ENCODE results near the gene GPC6. TPM values are rescaled to one million over a fixed set of nuclear protein-coding genes. Genes with fewer than 3 reads are reported as not detected.
A peak's percentile ranks its signal among the peaks of the same experiment; 100 is the strongest.

The GPC6 gene
- total and polyA plus RNA-seq, 9 of the 15 experiments (the other 6 are each of a cell fraction or from before 2014, with no cell fraction given), result under 0.01 to 0.20 (median 0.01) TPM; not detected in 4

GRCh38 chr13:93296584-93296983 lies 70.0 kb downstream of the GPC6 start:
- CTCF ChIA-PET (ENCODE audit: low intra/inter-chr PET ratio), result no interaction called here
- POLR2A ChIA-PET, result interaction anchor here (0.6 to 1.9 kb wide), 6 partner anchors 10 to 23 kb away, joined by 3 to 10 read pairs (median 5); no protein-coding TSS in a partner anchor

DNA sequence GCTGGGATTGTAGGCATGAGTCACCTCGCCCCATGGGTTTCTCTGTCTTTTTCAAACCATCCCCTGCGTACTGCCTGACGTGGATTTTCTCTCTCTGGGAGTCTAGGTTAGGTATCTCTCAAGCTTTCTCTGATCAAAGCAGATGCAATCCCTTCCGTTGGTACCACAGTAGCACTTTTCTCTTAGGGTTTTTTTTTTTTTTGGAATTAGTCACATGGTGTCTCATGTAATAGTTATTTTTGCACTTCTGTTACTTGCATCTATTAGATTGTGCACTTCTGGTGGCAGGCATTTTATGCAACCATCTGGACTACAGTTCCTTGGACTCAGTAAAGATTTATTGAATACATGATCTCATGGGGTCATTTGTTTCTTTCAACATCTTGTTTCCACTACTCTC lies 72.1 kb downstream of the GPC6 start:
- POLR2A ChIA-PET, result no interaction called here
- H3K36me3 ChIP-seq (ENCODE audit: control insufficient read depth, insufficient read depth, low read length), result no peaks in the 10 kb centered on the region
- CTCF ChIA-PET (ENCODE audit: low intra/inter-chr PET ratio), result no interaction called here
- peaks cover 2 to 5% of the 10 kb centered on the region in 2 experiments; a peak in 2 of 5 replicates for H3K27me3 ChIP-seq (ENCODE audit: control insufficient read depth in 2 of 2, insufficient read depth in 2 of 2, low read length in 2 of 2)
- FAIRE-seq (no peak), ATAC-seq (peak; percentile 5; the same call in 1 of the 3 replicates), DNase-seq (ENCODE audit: extremely low read depth in 1 of 4, low spot score in 3 of 4) (no peak)
- intact Hi-C loops (cut with micrococcal nuclease), result no loop called here
- H3K9ac ChIP-seq (ENCODE audit: insufficient read depth in 1 of 2, low read depth in 2 of 2, low read length in 2 of 2), result no peak overlapping the region
- 2% methylated on average over 4 of the region's 4 CpGs for WGBS (ENCODE audit: insufficient coverage, low coverage, missing lambda C conversion rate)
- no peaks in the 10 kb centered on the region for H3K4me1 ChIP-seq (replicated peaks in 1 of 2; ENCODE audit: control insufficient read depth in 2 of 2, insufficient read depth in 2 of 2, low read length in 2 of 2)
- H3K9me1 ChIP-seq (ENCODE audit: control insufficient read depth, insufficient read depth, low read length), result no peaks in the 10 kb centered on the region
- in situ Hi-C loops (cut with MboI), result no loop called here
- no peak overlapping the region for H3K27ac ChIP-seq (ENCODE audit: extremely low read depth, low read depth, low read length)
- no peak overlapping the region for H3K4me3 ChIP-seq
- H3K79me2 ChIP-seq (ENCODE audit: control insufficient read depth, insufficient read depth, low read length), result no peaks in the 10 kb centered on the region
- no peak for TF ChIP-seq E2F3 (CRISPR knock-in tag; IDR thresholded peaks at IDR 0.05)
- no peak for TF ChIP-seq ZNF668 (CRISPR knock-in tag; IDR thresholded peaks at IDR 0.05)
- no peak for TF ChIP-seq PREB (CRISPR knock-in tag; IDR thresholded peaks at IDR 0.05)
- peak; percentile 24; the same call in 1 of the 2 replicates for TF ChIP-seq JUND (IDR thresholded peaks at IDR 0.05; ENCODE audit: borderline replicate concordance, low read depth, low read length)
- no peak for TF ChIP-seq JUND (tag; IDR thresholded peaks at IDR 0.05; ENCODE audit: borderline replicate concordance, low read depth, low read length)
- peak; percentile 21; the same call in 1 of the 2 replicates for TF ChIP-seq ZFX (CRISPR knock-in tag; IDR thresholded peaks at IDR 0.05)
- no peak for TF ChIP-seq NCOA1 (IDR thresholded peaks at IDR 0.05; ENCODE audit: low read depth)
- no peak for TF ChIP-seq TCFL5 (CRISPR knock-in tag; conservative IDR thresholded peaks at IDR 0.05)
- H3K4me2 ChIP-seq (ENCODE audit: insufficient read depth, low read length), result no peak overlapping the region
- no TSS peak for BruUV-seq (replicated peaks)
- H4K20me1 ChIP-seq (replicated peaks; ENCODE audit: control insufficient read depth, insufficient read depth, low read length), result no peaks in the 10 kb centered on the region
- no peak overlapping the region for H2AFZ ChIP-seq (ENCODE audit: low read depth, low read length)
- H3K9me3 ChIP-seq (replicated peaks; ENCODE audit: control insufficient read depth, insufficient read depth, low read depth, low read length), result no peaks in the 10 kb centered on the region

More at GRCh38 chr13:93296584-93296983, 70.0 kb downstream of the GPC6 start:
- no peaks in the 10 kb centered on the region for H3K79me2 ChIP-seq (ENCODE audit: control insufficient read depth, insufficient read depth, low read length)
- no TSS peak for BruUV-seq (replicated peaks)
- H3K27me3 ChIP-seq (ENCODE audit: control insufficient read depth in 2 of 2, insufficient read depth in 2 of 2, low read length in 2 of 2), result peaks cover 2 to 5% of the 10 kb centered on the region in 2 experiments; a peak in 2 of 5 replicates
- H3K4me2 ChIP-seq (ENCODE audit: insufficient read depth, low read length), result no peak overlapping the region
- 0 out of 2 replicates have a peak, but pooled peaks have one; percentile 13 for TF ChIP-seq ZFX (CRISPR knock-in tag; IDR thresholded peaks at IDR 0.05)
- no peak for TF ChIP-seq TAF1 (IDR thresholded peaks at IDR 0.05; ENCODE audit: control insufficient read depth, extremely low read depth, insufficient read depth, low read length, severe bottlenecking)
- TF ChIP-seq SRF (CRISPR knock-in tag; IDR thresholded peaks at IDR 0.05), result no peak
- no peak for TF ChIP-seq RUNX1 (IDR thresholded peaks at IDR 0.05; ENCODE audit: low read depth)
- TF ChIP-seq BHLHE40 (IDR thresholded peaks at IDR 0.05; ENCODE audit: low read length), result peak; percentile 36
- TF ChIP-seq ETS2 (tag; IDR thresholded peaks at IDR 0.05; ENCODE audit: borderline replicate concordance, poor library complexity, severe bottlenecking), result no peak
- no peak for TF ChIP-seq CBX1 (IDR thresholded peaks at IDR 0.05; ENCODE audit: low read depth)
- H3K9me3 ChIP-seq (replicated peaks; ENCODE audit: control insufficient read depth, insufficient read depth, low read depth, low read length), result no peaks in the 10 kb centered on the region
- H3K9ac ChIP-seq (ENCODE audit: insufficient read depth in 1 of 2, low read depth in 2 of 2, low read length in 2 of 2), result no peak overlapping the region
- no peak for FAIRE-seq
- intact Hi-C loops (cut with micrococcal nuclease), result no loop called here
- H3K9me1 ChIP-seq (ENCODE audit: control insufficient read depth, insufficient read depth, low read length), result no peaks in the 10 kb centered on the region
- no peak for ATAC-seq
- H3K27ac ChIP-seq (ENCODE audit: extremely low read depth, low read depth, low read length), result no peak overlapping the region
- no peaks in the 10 kb centered on the region for H4K20me1 ChIP-seq (replicated peaks; ENCODE audit: control insufficient read depth, insufficient read depth, low read length)
- no peaks in the 10 kb centered on the region for H3K36me3 ChIP-seq (ENCODE audit: control insufficient read depth, insufficient read depth, low read length)
- WGBS (ENCODE audit: insufficient coverage, low coverage, missing lambda C conversion rate), result 6% methylated on average over 2 of the region's 2 CpGs
- H3K4me3 ChIP-seq, result no peak overlapping the region
- peak in 1 of 4 experiments; percentile 24 for DNase-seq (ENCODE audit: extremely low read depth in 1 of 4, low spot score in 3 of 4)
- H2AFZ ChIP-seq (ENCODE audit: low read depth, low read length), result no peak overlapping the region
- in situ Hi-C loops (cut with MboI), result no loop called here
- no peaks in the 10 kb centered on the region for H3K4me1 ChIP-seq (replicated peaks in 1 of 2; ENCODE audit: control insufficient read depth in 2 of 2, insufficient read depth in 2 of 2, low read length in 2 of 2)
